Upper lobe of left lung (tissue), 4 donors: ENCODE data around the gene ASB8.

Source experiments
- POLR2A ChIP-seq, 4 donors: fragments of 450-650 bp; IDR thresholded peaks; one replicate each; pipeline ENCODE4 v1.5.1; 2016 to 2017; ENCODE audit warnings: antibody characterized with exemption in 4 of 4, mild to moderate bottlenecking in 2 of 4
- POLR2AphosphoS5 ChIP-seq, 2 donors: sonication (generic); formaldehyde crosslinking; IDR thresholded peaks; one replicate each; pipeline ENCODE4 v1.5.1; 2017; ENCODE audit warnings: antibody characterized with exemption in 2 of 2
- TF ChIP-seq, protein P1 (sequence below), 6 experiments: fragments of 450-650 bp in 4 of 6; fragments of 200-600 bp in 2 of 6; sonication (generic) in 2 of 6; IDR thresholded peaks; one replicate each; pipeline ENCODE4 v1.5.1; 2016 to 2019; ENCODE audit warnings: antibody characterized with exemption in 6 of 6

DNA sequence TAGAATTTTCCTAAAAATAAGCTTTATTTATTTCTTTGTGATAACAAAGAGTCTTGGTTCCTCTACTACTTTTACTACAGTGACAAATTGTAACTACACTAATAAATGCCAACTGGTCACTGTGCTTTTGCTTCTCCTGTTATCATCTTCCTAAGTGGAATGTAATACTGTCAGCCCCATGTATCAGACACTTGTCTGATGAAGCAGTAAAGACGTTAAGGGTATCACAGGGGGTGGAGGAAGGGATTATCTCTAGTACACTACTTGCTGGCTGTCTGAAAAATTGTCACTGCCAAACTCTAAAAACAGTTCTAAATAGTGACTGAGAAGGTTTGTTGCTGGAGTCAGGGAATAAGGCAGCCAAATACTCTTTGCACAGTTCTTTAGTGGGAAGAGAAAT, 11.3 kb downstream of the ASB8 start:
- TF ChIP-seq, protein P1, sequence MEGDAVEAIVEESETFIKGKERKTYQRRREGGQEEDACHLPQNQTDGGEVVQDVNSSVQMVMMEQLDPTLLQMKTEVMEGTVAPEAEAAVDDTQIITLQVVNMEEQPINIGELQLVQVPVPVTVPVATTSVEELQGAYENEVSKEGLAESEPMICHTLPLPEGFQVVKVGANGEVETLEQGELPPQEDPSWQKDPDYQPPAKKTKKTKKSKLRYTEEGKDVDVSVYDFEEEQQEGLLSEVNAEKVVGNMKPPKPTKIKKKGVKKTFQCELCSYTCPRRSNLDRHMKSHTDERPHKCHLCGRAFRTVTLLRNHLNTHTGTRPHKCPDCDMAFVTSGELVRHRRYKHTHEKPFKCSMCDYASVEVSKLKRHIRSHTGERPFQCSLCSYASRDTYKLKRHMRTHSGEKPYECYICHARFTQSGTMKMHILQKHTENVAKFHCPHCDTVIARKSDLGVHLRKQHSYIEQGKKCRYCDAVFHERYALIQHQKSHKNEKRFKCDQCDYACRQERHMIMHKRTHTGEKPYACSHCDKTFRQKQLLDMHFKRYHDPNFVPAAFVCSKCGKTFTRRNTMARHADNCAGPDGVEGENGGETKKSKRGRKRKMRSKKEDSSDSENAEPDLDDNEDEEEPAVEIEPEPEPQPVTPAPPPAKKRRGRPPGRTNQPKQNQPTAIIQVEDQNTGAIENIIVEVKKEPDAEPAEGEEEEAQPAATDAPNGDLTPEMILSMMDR (IDR thresholded peaks at IDR 0.05) = no peak
- TF ChIP-seq POLR2A (IDR thresholded peaks at IDR 0.05) (no peak), POLR2AphosphoS5 (IDR thresholded peaks at IDR 0.05) (no peak)
